Cerebellar nuclear complex (tissue), 1 donor: ENCODE results near the gene GABRA4.

ENCODE experiments used
- DNase-seq, 2 experiments: peaks; one replicate each; lab custom pipeline; 2025; lab: John Stamatoyannopoulos, UW

The GABRA4 gene

GRCh38 chr4:46927201-46927600 lies 66.2 kb downstream of the GABRA4 start:
- no peak for DNase-seq

- no peak for DNase-seq
These were observed 68.4 kb downstream of the GABRA4 start for GRCh38 chr4:46924789-46925529.

GRCh38 chr4:46922205-46922604 lies 71.2 kb downstream of the GABRA4 start:
- DNase-seq = no peak

DNA sequence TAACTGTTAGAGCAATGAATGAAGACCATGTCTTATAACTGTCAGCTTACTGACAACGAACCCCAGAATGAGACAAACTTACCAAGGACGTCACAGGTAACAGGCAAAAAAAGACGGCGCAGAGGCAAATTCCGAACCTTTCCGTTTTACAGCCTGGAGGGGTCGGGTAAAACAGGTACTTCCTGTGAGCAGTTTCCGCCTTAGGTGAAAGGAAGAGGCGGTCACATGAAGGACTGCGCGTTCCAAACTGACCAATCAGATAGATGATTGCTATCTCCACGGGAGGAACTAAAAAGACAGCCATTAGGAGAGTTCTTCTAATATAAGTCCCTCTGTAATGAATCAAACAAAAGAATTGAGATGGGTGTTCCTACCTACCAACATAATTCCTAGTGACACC lies 84.3 kb downstream of the GABRA4 start, which contains the start of gene COX7B2:
COX7B2 (minus strand) TSS at position 168 of the 400 bp plus-strand sequence. CDS start 174,053 bp downstream, outside the sequence.
- DNase-seq = no peak

DNA sequence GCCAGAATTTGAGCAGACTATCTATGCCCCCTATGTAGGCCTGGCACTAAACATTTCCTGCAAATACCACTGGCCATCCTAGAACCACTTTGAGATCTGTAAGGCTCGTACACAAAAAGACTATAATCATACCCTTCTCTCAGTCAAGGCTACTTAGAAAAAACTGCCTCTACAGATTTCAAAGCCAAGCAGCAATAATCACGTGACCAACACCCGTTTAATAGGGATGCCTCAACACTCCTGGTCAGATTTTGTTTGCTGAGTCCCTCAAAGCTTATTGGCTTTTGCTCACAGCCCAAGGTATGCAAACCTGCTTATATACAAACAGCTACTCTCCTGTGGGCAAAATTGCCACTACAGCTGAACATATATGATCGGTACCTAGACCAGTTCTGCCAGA lies 85.2 kb downstream of the GABRA4 start:
- no peak for DNase-seq

DNA sequence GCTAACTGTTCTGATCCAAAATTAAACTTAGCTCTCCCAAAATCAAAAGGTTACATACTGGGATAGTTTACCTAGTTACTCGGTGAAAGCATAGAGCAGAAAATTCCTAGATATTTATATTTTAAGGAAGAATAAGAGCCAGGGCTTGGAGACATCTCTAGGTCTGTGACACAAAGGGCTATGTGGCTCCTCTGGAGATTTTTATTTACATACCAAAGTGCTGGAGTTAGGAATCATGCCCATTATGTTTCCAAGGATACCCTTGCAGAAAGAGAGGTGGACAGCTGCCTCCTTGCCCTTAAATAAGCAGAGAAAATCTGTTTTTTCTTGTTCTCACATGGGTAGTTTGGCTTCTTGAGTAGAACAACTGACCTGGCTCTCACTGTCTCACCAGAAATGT lies 93.3 kb downstream of the GABRA4 start:
- no peak for DNase-seq

DNA sequence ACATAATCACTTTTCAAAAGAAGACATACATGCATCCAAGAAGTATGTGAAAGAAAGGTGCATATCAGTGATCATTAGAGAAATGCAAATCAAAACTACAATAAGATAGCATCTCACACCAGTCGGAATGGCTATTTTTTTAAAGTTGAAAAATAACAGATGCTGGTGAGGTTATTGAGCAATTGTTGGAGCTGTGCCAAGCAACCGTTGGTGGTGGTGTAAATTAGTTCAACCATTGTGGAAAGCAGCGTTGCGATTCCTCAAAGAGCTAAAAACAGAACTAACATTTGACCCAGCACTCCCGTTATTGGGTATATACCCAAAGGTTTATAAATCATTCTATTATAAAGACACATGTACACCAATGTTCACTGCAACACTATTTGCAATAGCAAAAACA lies 98.6 kb downstream of the GABRA4 start:
- DNase-seq = no peak

DNA sequence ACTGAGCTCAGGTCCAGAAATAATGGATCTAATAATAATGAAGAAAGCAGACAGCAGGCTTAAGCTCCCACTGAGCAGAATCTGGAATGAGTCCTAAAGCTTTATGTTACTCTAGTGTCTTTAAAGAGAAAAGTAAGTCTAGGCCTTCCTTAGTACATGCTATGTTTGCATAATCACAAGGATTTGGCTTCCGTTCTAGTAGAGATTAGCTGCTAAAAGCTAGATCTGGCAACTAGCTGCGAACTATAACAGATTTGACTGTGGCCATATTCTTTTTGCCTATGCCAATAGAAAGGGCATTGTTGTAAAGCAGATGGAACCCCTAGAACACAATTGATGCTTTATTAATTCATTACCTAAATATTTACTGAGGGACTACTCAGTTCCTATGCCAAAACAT lies 103.3 kb downstream of the GABRA4 start:
- DNase-seq = no peak

DNA sequence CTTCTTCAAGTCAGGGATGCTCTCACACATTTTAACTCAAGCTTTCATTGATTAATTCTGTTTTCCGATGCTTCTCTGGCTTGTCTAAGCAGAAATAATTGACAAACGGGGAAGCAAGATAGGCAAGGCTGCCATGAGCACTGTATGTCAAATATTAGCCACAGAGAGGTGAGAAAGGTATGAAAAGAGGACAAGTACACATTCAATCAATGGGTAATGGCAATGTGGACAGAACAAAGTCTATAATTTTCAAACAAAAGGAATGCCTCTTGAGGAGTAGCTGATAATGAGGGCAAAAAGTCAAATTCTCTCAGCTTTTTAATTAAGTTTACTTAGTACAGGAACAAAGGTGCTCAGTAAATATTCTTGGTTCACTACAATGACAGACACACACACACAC lies 104.0 kb downstream of the GABRA4 start:
- DNase-seq = no peak

DNA sequence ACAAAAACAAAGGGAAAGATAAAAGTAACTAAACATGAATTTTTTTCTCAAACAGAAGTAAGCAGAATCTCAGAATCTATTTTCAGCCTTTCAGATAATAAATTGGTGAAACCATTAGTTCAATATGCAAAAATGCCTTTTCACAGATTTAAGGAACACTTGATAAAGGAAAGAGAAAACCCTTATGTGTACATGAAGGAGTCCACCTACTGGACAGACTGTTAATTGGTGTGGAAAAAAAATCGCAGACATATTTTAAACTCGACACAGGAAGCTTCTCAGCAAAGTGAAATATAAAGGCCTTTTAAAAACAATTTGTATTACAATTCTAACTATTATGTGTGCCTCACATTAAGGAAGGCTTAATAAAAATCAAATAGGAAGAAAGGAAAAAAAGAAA lies 106.7 kb downstream of the GABRA4 start:
- DNase-seq = no peak

DNA sequence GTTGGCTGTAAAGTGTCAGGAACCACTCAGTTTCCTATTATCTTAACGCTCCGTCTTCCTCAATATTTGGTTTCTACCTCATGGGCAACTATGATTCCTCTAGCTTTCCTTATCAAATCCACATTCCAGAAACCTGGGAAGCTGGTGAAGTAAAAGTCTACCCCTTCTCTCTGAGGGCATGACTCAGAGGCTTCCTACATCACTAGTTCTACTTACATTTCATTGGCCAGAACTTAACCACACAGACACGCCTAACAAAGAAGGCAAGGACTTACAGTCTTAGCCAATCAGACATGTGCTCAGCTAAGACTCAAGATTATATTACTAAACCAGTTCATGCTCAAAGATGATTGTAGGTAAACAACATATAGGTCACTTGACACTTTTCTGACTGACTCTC lies 114.7 kb downstream of the GABRA4 start:
- no peak for DNase-seq

DNA sequence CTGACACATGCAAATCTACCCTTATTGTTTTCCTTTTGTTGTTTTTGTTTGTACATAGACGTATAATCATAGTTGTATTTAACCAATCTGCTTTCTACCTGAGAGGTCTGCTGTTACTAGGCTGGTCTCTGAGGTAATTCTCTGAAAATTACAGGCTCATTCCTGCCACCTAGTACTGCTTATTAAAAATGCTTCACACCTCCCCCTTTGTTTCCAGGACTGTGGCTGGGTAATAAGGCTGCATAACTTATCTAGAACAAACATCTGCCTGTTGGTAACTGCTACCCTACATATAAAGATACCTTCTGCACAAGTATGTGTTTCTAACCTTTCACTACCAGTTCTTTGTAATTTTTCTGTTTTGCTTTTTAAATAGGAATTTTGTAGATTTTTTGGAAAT lies 118.6 kb downstream of the GABRA4 start:
- no peak for DNase-seq

- no peak for DNase-seq
These were observed 123.0 kb downstream of the GABRA4 start for GRCh38 chr4:46870411-46870810.
